SK-N-SH (cell line): ENCODE measurements around the gene CNOT1.

ENCODE experiments used
- CTCF ChIP-seq: fragments of 200-600 bp; sonication (generic); IDR thresholded peaks from 2 replicates; pipeline ENCODE4 v1.6.1; 2017; ENCODE audit warnings: antibody characterized with exemption, mild to moderate bottlenecking, moderate library complexity
- EP300 ChIP-seq, 2 experiments: IDR thresholded peaks; 2 replicates each; pipeline versions ENCODE4 v1.4.0 to v1.6.1; 2012; ENCODE audit warnings: borderline replicate concordance in 1 of 2, low read depth in 1 of 2, low read length in 1 of 2
- MXI1 ChIP-seq: IDR thresholded peaks from 2 replicates; pipeline ENCODE4 v1.6.1; 2012; ENCODE audit warnings: mild to moderate bottlenecking, low read depth, low read length, improper control_type of control experiment
- RAD21 ChIP-seq: IDR thresholded peaks from 2 replicates; pipeline ENCODE4 v1.6.1; 2012; ENCODE audit warnings: mild to moderate bottlenecking, low read length
- REST ChIP-seq: IDR thresholded peaks from 2 replicates; pipeline ENCODE4 v1.6.1; 2012; ENCODE audit warnings: mild to moderate bottlenecking, low read depth, low read length, moderate library complexity
- TCF12 ChIP-seq: IDR thresholded peaks from 2 replicates; pipeline ENCODE4 v1.4.0; 2012

- TF ChIP-seq CTCF (no peak), MXI1 (no peak), EP300 (IDR thresholded peaks at IDR 0.05; ENCODE audit: borderline replicate concordance in 1 of 2, low read depth in 1 of 2, low read length in 1 of 2) (no peak), TCF12 (no peak), REST (no peak), RAD21 (no peak)
These were observed 97.2 kb downstream of the CNOT1 start for GRCh38 chr16:58532414-58532813.
